CD4-positive, alpha-beta T cell (primary cell): ENCODE results near the gene SYCE3. TPM values are rescaled to one million over a fixed set of nuclear protein-coding genes. Genes with fewer than 3 reads are reported as not detected.
"Not testable (repeated sequence)": the region's sequence is repeated elsewhere in the genome, so short reads cannot be mapped to it uniquely, and the experiment has no call there.

Experiments used
- ATAC-seq: fragments of 200-7000 bp; cut with Tn5 transposase; one replicate; pipeline ENCODE4 v1.10.0; 2022; ENCODE audit warnings: mild to moderate bottlenecking; ENCODE audit not compliant: poor library complexity
- CTCF ChIA-PET: fragments of 350-600 bp; sonication (Branson Sonifier 250); formaldehyde crosslinking; loops from one replicate; lab custom pipeline; 2021; ENCODE audit warnings: antibody characterized with exemption, inconsistent platforms; lab: Charles Lee
- POLR2A ChIA-PET: fragments of 350-600 bp; sonication (Branson Sonifier 250); formaldehyde crosslinking; loops from one replicate; lab custom pipeline; 2021; ENCODE audit warnings: antibody characterized with exemption, inconsistent platforms; lab: Charles Lee
- DNase-seq, 14 experiments: peaks; one replicate each; pipeline ENCODE4 v3.0.0-alpha.2; 2013 to 2020; ENCODE audit warnings: mixed read lengths in 2 of 14
- H3K27ac ChIP-seq, 2 donors: one replicate each; pipeline versions ENCODE4 v1.5.1 to v1.7.0; 2013; ENCODE audit warnings: low read length in 2 of 2, low read depth in 1 of 2, mild to moderate bottlenecking in 1 of 2
- H3K27me3 ChIP-seq, 2 experiments: 1 replicate in 1 of 2; 2 replicates in 1 of 2; pipeline versions ENCODE4 v1.6.1 to v1.7.0; 2013; ENCODE audit warnings: low read length in 2 of 2, control low read depth in 1 of 2, mild to moderate bottlenecking in 1 of 2, moderate library complexity in 1 of 2; ENCODE audit not compliant: insufficient read depth in 2 of 2, control insufficient read depth in 1 of 2
- H3K36me3 ChIP-seq: one replicate; pipeline ENCODE4 v1.6.1; 2013; ENCODE audit warnings: low read length, control low read depth; ENCODE audit not compliant: insufficient read depth
- H3K4me1 ChIP-seq: one replicate; pipeline ENCODE4 v1.6.1; 2013; ENCODE audit warnings: low read length, control low read depth; ENCODE audit not compliant: insufficient read depth
- H3K4me3 ChIP-seq: one replicate; pipeline ENCODE4 v1.5.1; 2013; ENCODE audit warnings: mild to moderate bottlenecking, low read length, moderate library complexity
- H3K9me3 ChIP-seq, 2 experiments: 1 replicate in 1 of 2; 2 replicates in 1 of 2; pipeline versions ENCODE4 v1.6.1 to v1.7.0; 2013; ENCODE audit warnings: low read length in 2 of 2, mild to moderate bottlenecking in 2 of 2, control low read depth in 1 of 2, moderate library complexity in 1 of 2; ENCODE audit not compliant: control insufficient read depth in 1 of 2, insufficient read depth in 1 of 2
- H3K27ac Mint-ChIP-seq: one replicate; pipeline ENCODE4 v1.8.0; 2020; ENCODE audit warnings: mixed read lengths
- H3K27me3 Mint-ChIP-seq: one replicate; pipeline ENCODE4 v1.8.0; 2021; ENCODE audit warnings: mixed read lengths
- H3K36me3 Mint-ChIP-seq: one replicate; pipeline ENCODE4 v1.8.0; 2021; ENCODE audit warnings: low read depth, mixed read lengths
- H3K4me1 Mint-ChIP-seq: one replicate; pipeline ENCODE4 v1.8.0; 2021; ENCODE audit warnings: low read depth, mixed read lengths
- H3K4me3 Mint-ChIP-seq: one replicate; pipeline ENCODE4 v1.8.0; 2020; ENCODE audit warnings: mild to moderate bottlenecking, mixed read lengths
- H3K9me3 Mint-ChIP-seq: one replicate; pipeline ENCODE4 v1.8.0; 2020; ENCODE audit warnings: mixed read lengths
- CTCF ChIP-seq: fragments of 200-600 bp; IDR thresholded peaks from one replicate; pipeline ENCODE4 v1.8.0; 2022; ENCODE audit warnings: antibody characterized with exemption, mild to moderate bottlenecking
- intact Hi-C, 2 experiments: fragments of 100-400 bp; cut with DNase I in 1 of 2; cut with micrococcal nuclease in 1 of 2; formaldehyde crosslinking; loops; one replicate each; pipeline versions ENCODE4 v1.15.1 to v1.9.0; 2023 to 2025; cut with DNase I, micrococcal nuclease
- total RNA-seq, 174 experiments: library from RNA in 2 of 174; stranded (reverse) in 2 of 174; gene quantifications; one replicate each; pipeline ENCODE4 v1.2.3 and lab custom pipeline; 2021 to 2026

The SYCE3 gene
- total RNA-seq, 2 experiments from 2014 or later, result not detected

GRCh38 chr22:50522208-50522805, 40.4 kb downstream of the SYCE3 start:
- ChIA-PET POLR2A (interaction anchor here (0.7 to 1.0 kb wide), 2 partner anchors 13 to 15 kb away, joined by 3 to 5 read pairs; partner anchors contain the start of gene LMF2), CTCF (no interaction called here)
- no peak overlapping the region for H3K27ac Mint-ChIP-seq
- H3K9me3 ChIP-seq, result no peaks in the 10 kb centered on the region
- peaks cover 26% of the 10 kb centered on the region for H3K4me1 ChIP-seq
- H3K4me3 Mint-ChIP-seq, result peak overlapping the region; percentile 54
- H3K36me3 ChIP-seq, result peaks cover 58% of the 10 kb centered on the region
- no peak overlapping the region for H3K4me3 ChIP-seq
- H3K27me3 Mint-ChIP-seq, result no peaks in the 10 kb centered on the region
- intact Hi-C loops, result no loop called here
- H3K36me3 Mint-ChIP-seq, result peaks cover 59% of the 10 kb centered on the region
- H3K4me1 Mint-ChIP-seq, result peaks cover 15% of the 10 kb centered on the region
- no peak for TF ChIP-seq CTCF
- H3K27ac ChIP-seq, result no peak overlapping the region
- H3K27me3 ChIP-seq, result no peaks in the 10 kb centered on the region
- ATAC-seq, result no peak
- no peak for DNase-seq
- H3K9me3 Mint-ChIP-seq, result no peaks in the 10 kb centered on the region

- ATAC-seq (no peak), DNase-seq (no peak)
- Histone ChIP-seq H3K4me3 (no peak overlapping the region), H3K4me1 (peaks cover 20% of the 10 kb centered on the region), H3K9me3 (no peaks in the 10 kb centered on the region), H3K27me3 (no peaks in the 10 kb centered on the region), H3K27ac (no peak overlapping the region), H3K36me3 (peaks cover 64% of the 10 kb centered on the region)
- no peaks in the 10 kb centered on the region for H3K27me3 Mint-ChIP-seq
- H3K9me3 Mint-ChIP-seq, result no peaks in the 10 kb centered on the region
- TF ChIP-seq CTCF, result no peak
- intact Hi-C loops, result no loop called here
- no peak overlapping the region for H3K27ac Mint-ChIP-seq
- H3K4me3 Mint-ChIP-seq, result no peak overlapping the region
- ChIA-PET CTCF (no interaction called here), POLR2A (interaction anchor here (0.7 kb wide), 1 partner anchor 13 kb away, joined by 3 read pairs; no protein-coding TSS in a partner anchor)
- H3K36me3 Mint-ChIP-seq, result peaks cover 59% of the 10 kb centered on the region
- peaks cover 9% of the 10 kb centered on the region for H3K4me1 Mint-ChIP-seq
Measured at GRCh38 chr22:50521710-50522109, 41.0 kb downstream of the SYCE3 start.

- H3K27ac Mint-ChIP-seq, result no peak overlapping the region
- CTCF ChIA-PET, result no interaction called here
- H3K27ac ChIP-seq, result no peak overlapping the region
- POLR2A ChIA-PET, result no interaction called here
- no peaks in the 10 kb centered on the region for H3K27me3 ChIP-seq
- no peak overlapping the region for H3K4me3 Mint-ChIP-seq
- H3K4me3 ChIP-seq, result no peak overlapping the region
- DNase-seq (no peak), ATAC-seq (no peak)
- H3K4me1 ChIP-seq, result peaks cover 16% of the 10 kb centered on the region
- H3K36me3 Mint-ChIP-seq, result peaks cover 66% of the 10 kb centered on the region
- intact Hi-C loops, result no loop called here
- TF ChIP-seq CTCF, result no peak
- peaks cover 7% of the 10 kb centered on the region for H3K4me1 Mint-ChIP-seq
- no peaks in the 10 kb centered on the region for H3K9me3 ChIP-seq
- no peaks in the 10 kb centered on the region for H3K9me3 Mint-ChIP-seq
- H3K27me3 Mint-ChIP-seq, result no peaks in the 10 kb centered on the region
- peaks cover 71% of the 10 kb centered on the region for H3K36me3 ChIP-seq
Measured at GRCh38 chr22:50520826-50521453, 41.8 kb downstream of the SYCE3 start.

- H3K27me3 Mint-ChIP-seq, POLR2A ChIA-PET, intact Hi-C loops, H3K4me1 Mint-ChIP-seq, H3K27ac ChIP-seq, H3K9me3 ChIP-seq, H3K27ac Mint-ChIP-seq, H3K4me3 Mint-ChIP-seq, H3K9me3 Mint-ChIP-seq, H3K27me3 ChIP-seq, CTCF ChIA-PET, ATAC-seq, H3K4me3 ChIP-seq, DNase-seq: not testable (repeated sequence)
- peaks cover 71% of the 10 kb centered on the region for H3K36me3 Mint-ChIP-seq
- peaks cover 74% of the 10 kb centered on the region for H3K36me3 ChIP-seq
- peaks cover 16% of the 10 kb centered on the region for H3K4me1 ChIP-seq
Measured at GRCh38 chr22:50520184-50520583, 42.5 kb downstream of the SYCE3 start.
